Measurements from ENCODE around the gene RBMS1. TPM values are rescaled to one million over a fixed set of nuclear protein-coding genes. Genes with fewer than 3 reads are reported as not detected.

Gene RBMS1
- total RNA-seq, 1 donor: 121 TPM

GRCh38 chr2:160533482-160533881, 39.9 kb upstream of the RBMS1 start:
- TF ChIP-seq, protein P1, sequence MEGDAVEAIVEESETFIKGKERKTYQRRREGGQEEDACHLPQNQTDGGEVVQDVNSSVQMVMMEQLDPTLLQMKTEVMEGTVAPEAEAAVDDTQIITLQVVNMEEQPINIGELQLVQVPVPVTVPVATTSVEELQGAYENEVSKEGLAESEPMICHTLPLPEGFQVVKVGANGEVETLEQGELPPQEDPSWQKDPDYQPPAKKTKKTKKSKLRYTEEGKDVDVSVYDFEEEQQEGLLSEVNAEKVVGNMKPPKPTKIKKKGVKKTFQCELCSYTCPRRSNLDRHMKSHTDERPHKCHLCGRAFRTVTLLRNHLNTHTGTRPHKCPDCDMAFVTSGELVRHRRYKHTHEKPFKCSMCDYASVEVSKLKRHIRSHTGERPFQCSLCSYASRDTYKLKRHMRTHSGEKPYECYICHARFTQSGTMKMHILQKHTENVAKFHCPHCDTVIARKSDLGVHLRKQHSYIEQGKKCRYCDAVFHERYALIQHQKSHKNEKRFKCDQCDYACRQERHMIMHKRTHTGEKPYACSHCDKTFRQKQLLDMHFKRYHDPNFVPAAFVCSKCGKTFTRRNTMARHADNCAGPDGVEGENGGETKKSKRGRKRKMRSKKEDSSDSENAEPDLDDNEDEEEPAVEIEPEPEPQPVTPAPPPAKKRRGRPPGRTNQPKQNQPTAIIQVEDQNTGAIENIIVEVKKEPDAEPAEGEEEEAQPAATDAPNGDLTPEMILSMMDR (IDR thresholded peaks at IDR 0.05; ENCODE audit: insufficient read depth, low read depth, low read length): no peak
- DNase-seq (ENCODE audit: low read depth): no peak
- no peak overlapping the region for H3K4me3 ChIP-seq (ENCODE audit: low read depth, low read length)

DNA sequence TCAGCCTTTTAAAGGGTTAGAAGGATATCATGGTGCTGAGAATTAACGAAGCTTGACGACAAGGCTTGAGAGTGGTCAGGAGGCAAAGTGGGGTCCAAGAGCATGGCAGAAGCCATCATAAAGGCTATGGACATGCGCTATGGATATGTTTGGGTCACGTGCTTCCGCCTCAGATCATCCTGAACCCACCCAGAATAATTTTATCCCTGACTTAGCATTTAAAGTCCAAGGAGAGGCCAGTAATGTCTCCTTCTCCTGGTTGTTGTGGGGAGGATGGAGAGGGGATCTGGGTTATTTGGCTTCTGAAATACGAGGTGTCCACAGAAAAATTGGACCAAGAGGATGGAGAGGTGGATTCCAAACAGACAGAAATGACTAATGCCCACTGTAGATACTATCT, 38.8 kb upstream of the RBMS1 start:
- no peak overlapping the region for H3K4me3 ChIP-seq (ENCODE audit: low read depth, low read length)
- DNase-seq (ENCODE audit: low read depth): no peak
- TF ChIP-seq, protein P1 (IDR thresholded peaks at IDR 0.05; ENCODE audit: insufficient read depth, low read depth, low read length): no peak

- no peak overlapping the region for H3K4me3 ChIP-seq (ENCODE audit: low read depth, low read length)
- TF ChIP-seq, protein P1 (IDR thresholded peaks at IDR 0.05; ENCODE audit: insufficient read depth, low read depth, low read length): no peak
- DNase-seq (ENCODE audit: low read depth): no peak
These were observed 29.5 kb upstream of the RBMS1 start for GRCh38 chr2:160522951-160523710.

GRCh38 chr2:160517731-160518130, 24.1 kb upstream of the RBMS1 start:
- TF ChIP-seq, protein P1 (IDR thresholded peaks at IDR 0.05; ENCODE audit: insufficient read depth, low read depth, low read length): no peak
- H3K4me3 ChIP-seq (ENCODE audit: low read depth, low read length): no peak overlapping the region
- DNase-seq (ENCODE audit: low read depth): no peak

DNA sequence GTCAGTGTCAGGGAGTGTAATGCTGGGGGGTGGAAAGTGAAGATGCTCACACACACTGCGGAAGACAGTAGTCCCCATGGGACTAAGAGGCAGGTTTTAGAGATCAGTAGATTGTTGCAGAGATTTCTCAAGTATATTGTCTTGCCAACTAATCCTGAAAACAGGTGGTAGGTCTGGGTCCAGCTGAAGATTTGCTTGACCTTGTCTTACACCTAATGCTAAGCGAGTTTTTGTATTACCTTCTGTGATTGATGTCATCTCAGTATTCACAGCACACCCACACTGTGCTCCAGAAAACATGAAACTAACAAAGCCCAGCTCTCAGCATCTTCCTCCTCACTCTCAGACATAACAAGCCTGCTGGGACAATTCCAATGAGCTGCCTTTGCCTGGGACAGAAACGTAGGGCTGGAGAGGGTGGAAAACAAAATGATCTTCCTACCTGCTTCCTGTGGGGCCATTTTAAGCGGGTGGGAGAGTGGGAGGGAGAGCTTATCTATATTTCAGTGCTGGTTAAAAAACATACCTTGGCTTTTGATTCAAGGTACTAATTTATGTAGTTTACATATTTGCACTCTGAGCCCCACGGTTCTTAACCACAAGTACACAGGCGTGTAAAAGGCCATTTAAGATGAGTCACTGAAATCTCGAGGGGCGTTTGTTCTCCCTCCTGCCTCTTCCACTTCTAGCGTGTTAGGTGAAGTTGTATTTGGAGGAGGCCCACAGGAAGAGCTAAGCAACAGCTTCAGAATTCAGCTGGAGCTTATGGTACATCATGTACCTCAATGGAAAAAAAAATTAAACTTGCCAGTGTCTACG, 23.1 kb upstream of the RBMS1 start:
- TF ChIP-seq, protein P1 (IDR thresholded peaks at IDR 0.05; ENCODE audit: insufficient read depth, low read depth, low read length): no peak
- peak; percentile 72 for DNase-seq (ENCODE audit: low read depth)
- H3K4me3 ChIP-seq (ENCODE audit: low read depth, low read length): no peak overlapping the region

DNA sequence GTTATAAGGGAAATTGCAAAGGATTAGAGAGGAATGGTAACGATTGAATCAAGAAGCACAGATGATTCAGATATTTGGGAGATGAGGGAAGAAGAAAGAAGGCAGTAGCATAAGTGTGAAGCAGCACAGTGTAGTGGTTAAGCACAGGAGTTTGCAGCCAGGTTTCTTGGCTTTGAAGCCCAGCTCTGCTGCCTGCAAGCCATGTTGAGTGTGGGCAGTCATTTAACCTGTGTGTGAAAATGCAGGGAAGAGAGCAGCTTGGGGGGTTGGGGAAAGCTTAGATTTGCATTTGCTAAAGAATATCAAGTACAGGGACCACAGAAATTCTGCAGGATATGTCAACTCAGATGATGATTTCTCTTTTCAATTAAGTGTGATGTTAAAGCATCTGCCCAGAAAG, 21.5 kb upstream of the RBMS1 start:
- TF ChIP-seq, protein P1 (IDR thresholded peaks at IDR 0.05; ENCODE audit: insufficient read depth, low read depth, low read length): no peak
- no peak overlapping the region for H3K4me3 ChIP-seq (ENCODE audit: low read depth, low read length)
- DNase-seq (ENCODE audit: low read depth): no peak

All from fibroblast of villous mesenchyme (primary cell).